Motor neuron (in vitro differentiated cells): ENCODE results near the gene TGFB2. TPM values are rescaled to one million over a fixed set of nuclear protein-coding genes. Genes with fewer than 3 reads are reported as not detected.

Source experiments
- ATAC-seq, 8 experiments: fragments of 200-7000 bp; cut with Tn5 transposase; replicated peaks in 6 of 8; 2 replicates each; pipeline ENCODE4 v1.8.0; 2021; ENCODE audit warnings: mild to moderate bottlenecking in 8 of 8, moderate library complexity in 8 of 8
- H3K27ac ChIP-seq, 2 donors: fragments of 250-450 bp; sonication (Bioruptor Pico); 2 replicates each; pipeline ENCODE4 v1.9.0; 2021; ENCODE audit warnings: antibody characterized with exemption in 2 of 2, mild to moderate bottlenecking in 2 of 2, moderate library complexity in 1 of 2
- H3K4me1 ChIP-seq, 2 donors: fragments of 250-450 bp; sonication (Bioruptor Pico); replicated peaks in 1 of 2; 2 replicates each; pipeline ENCODE4 v1.6.1; 2021; ENCODE audit warnings: antibody characterized with exemption in 2 of 2, mild to moderate bottlenecking in 2 of 2, moderate library complexity in 1 of 2
- H3K4me3 ChIP-seq, 5 donors: fragments of 250-450 bp; sonication (Bioruptor Pico); 2 replicates each; pipeline ENCODE4 v1.9.0; 2021; ENCODE audit warnings: antibody characterized with exemption in 5 of 5, mild to moderate bottlenecking in 5 of 5, moderate library complexity in 4 of 5
- WGBS, 10 experiments: fragments of 450-650 bp; shearing (Covaris generic); methylation state at CpG; one replicate each; pipeline ENCODE4 v1.0.0; 2022; 5-methylcytosine and 5-hydroxymethylcytosine counted together
- in situ Hi-C, 9 experiments: fragments of 400-800 bp; cut with MboI; loops; one replicate each; pipeline ENCODE4 v1.15.0; 2021; ENCODE audit warnings: low sequenced_read_pairs in 9 of 9, low pct_unique_long_range_greater_than_20kb in 2 of 9; ENCODE audit not compliant: unreplicated experiment in 9 of 9
- total RNA-seq, 8 experiments: library from RNA; unstranded; fragments of 300-600 nt; gene quantifications; 2 replicates each; pipeline versions ENCODE4 v1.2.3 to v1.2.4, GENCODE V29; 2022

The TGFB2 gene
- total RNA-seq, 8 experiments from 2014 or later = 0.10 to 118 (median 16.1) TPM

- Histone ChIP-seq H3K4me3 (no peak overlapping the region), H3K4me1 (peaks cover 0 to under 1% of the 10 kb centered on the region in 2 donors), H3K27ac (no peak overlapping the region)
- ATAC-seq = no peak
- in situ Hi-C loops = loop anchor here (10.0 to 25.0 kb wide), 8 partner anchors 170 to 1470 kb away; no protein-coding TSS in a partner anchor
- WGBS, 10 experiments = 72 to 100% (median 93%) methylated on average over 2 to 4 of the region's 4 CpGs
Measured at GRCh38 chr1:218342091-218342490, 3.0 kb upstream of the TGFB2 start.

- in situ Hi-C loops = loop anchor here (10.0 to 25.0 kb wide), 8 partner anchors 166 to 1466 kb away; no protein-coding TSS in a partner anchor
- Histone ChIP-seq H3K4me3 (peak overlapping the region; percentile 49 to 62 (median 50)), H3K27ac (peak overlapping the region; percentile 35 to 51), H3K4me1 (peaks cover 5 to 14% of the 10 kb centered on the region in 2 donors)
- 0 to 13% (median 1%) methylated on average over 2 to 46 of the region's 64 CpGs; no CpG with 5 or more reads in 1 of the 10 experiments for WGBS, 10 experiments
- peak; percentile 59 to 85 (median 81) for ATAC-seq
Measured at GRCh38 chr1:218345673-218346390, 696 bp downstream of the TGFB2 start.

GRCh38 chr1:218346391-218347204 is 1.5 kb downstream of the TGFB2 start:
- 1 to 12% (median 2%) methylated on average over 11 to 35 of the region's 39 CpGs for WGBS, 10 experiments
- Histone ChIP-seq H3K4me1 (peaks cover 5 to 20% of the 10 kb centered on the region in 2 donors), H3K27ac (no peak overlapping the region), H3K4me3 (peak overlapping the region; percentile 49 to 62 (median 50))
- peak in 1 of 8 experiments; percentile 1 for ATAC-seq
- in situ Hi-C loops = loop anchor here (10.0 to 25.0 kb wide), 8 partner anchors 166 to 1466 kb away; no protein-coding TSS in a partner anchor

- ATAC-seq = peak in 2 of 8 experiments; percentile 3 to 4
- peaks cover 5 to 22% of the 10 kb centered on the region in 2 donors for H3K4me1 ChIP-seq
- in situ Hi-C loops = loop anchor here (10.0 to 25.0 kb wide), 8 partner anchors 165 to 1465 kb away; no protein-coding TSS in a partner anchor
Measured at GRCh38 chr1:218347336-218347722, 2.2 kb downstream of the TGFB2 start.

GRCh38 chr1:218347723-218348627 is 2.8 kb downstream of the TGFB2 start:
- in situ Hi-C loops = loop anchor here (10.0 to 25.0 kb wide), 8 partner anchors 164 to 1464 kb away; no protein-coding TSS in a partner anchor
- WGBS, 10 experiments = 5 to 45% (median 22%) methylated on average over 4 to 9 of the region's 9 CpGs
- peak overlapping the region; percentile 49 to 62 (median 50) for H3K4me3 ChIP-seq
- ATAC-seq = peak in 1 of 8 experiments; percentile 17
- H3K27ac ChIP-seq = no peak overlapping the region
- H3K4me1 ChIP-seq = peaks cover 5 to 23% of the 10 kb centered on the region in 2 donors

More at GRCh38 chr1:218347336-218347722, 2.2 kb downstream of the TGFB2 start:
- H3K4me3 ChIP-seq = peak overlapping the region; percentile 49 to 62 (median 50)
- H3K27ac ChIP-seq = no peak overlapping the region
- 0 to 10% (median 2%) methylated on average over 1 to 14 of the region's 14 CpGs for WGBS, 10 experiments

- H3K4me3 ChIP-seq = peak overlapping the region; percentile 49 to 62 (median 50)
- peaks cover 5 to 28% of the 10 kb centered on the region in 2 donors for H3K4me1 ChIP-seq
- ATAC-seq = no peak
- WGBS, 10 experiments = 36 to 89% (median 66%) methylated on average over 1 to 3 of the region's 3 CpGs; no CpG with 5 or more reads in 3 of the 10 experiments
- H3K27ac ChIP-seq = no peak overlapping the region
- in situ Hi-C loops = loop anchor here (10.0 to 25.0 kb wide), 8 partner anchors 164 to 1464 kb away; no protein-coding TSS in a partner anchor
Measured at GRCh38 chr1:218348628-218349071, 3.5 kb downstream of the TGFB2 start.

GRCh38 chr1:218349348-218350034 is 4.4 kb downstream of the TGFB2 start:
- no peak for ATAC-seq
- Histone ChIP-seq H3K4me3 (peak overlapping the region in 4 of 5 donors; percentile 1 to 62 (median 50)), H3K27ac (no peak overlapping the region), H3K4me1 (peaks cover 5 to 36% of the 10 kb centered on the region in 2 donors)
- 14 to 88% (median 78%) methylated on average over 2 to 5 of the region's 5 CpGs for WGBS, 10 experiments
- in situ Hi-C loops = loop anchor here (10.0 to 25.0 kb wide), 8 partner anchors 163 to 1463 kb away; no protein-coding TSS in a partner anchor

GRCh38 chr1:218350035-218350525 is 4.9 kb downstream of the TGFB2 start:
- ATAC-seq = no peak
- Histone ChIP-seq H3K4me1 (peaks cover 5 to 42% of the 10 kb centered on the region in 2 donors), H3K4me3 (peak overlapping the region in 2 of 5 donors; percentile 6 to 8), H3K27ac (no peak overlapping the region)
- in situ Hi-C loops = loop anchor here in 2 of 9 experiments (25.0 kb wide), 2 partner anchors 1212 to 1312 kb away; no protein-coding TSS in a partner anchor
- 53 to 100% (median 76%) methylated on average over 3 to 7 of the region's 7 CpGs; no CpG with 5 or more reads in 1 of the 10 experiments for WGBS, 10 experiments

GRCh38 chr1:218350801-218351266 is 5.7 kb downstream of the TGFB2 start:
- Histone ChIP-seq H3K27ac (no peak overlapping the region), H3K4me3 (peak overlapping the region in 2 of 5 donors; percentile 1 to 5), H3K4me1 (peaks cover 9 to 50% of the 10 kb centered on the region in 2 donors)
- in situ Hi-C loops = loop anchor here in 2 of 9 experiments (25.0 kb wide), 2 partner anchors 1211 to 1311 kb away; no protein-coding TSS in a partner anchor
- ATAC-seq = peak in 1 of 8 experiments; percentile 4
- WGBS, 10 experiments = 0 to 100% (median 93%) methylated on average over 1 to 2 of the region's 2 CpGs

GRCh38 chr1:218351391-218352074 is 6.4 kb downstream of the TGFB2 start:
- WGBS, 10 experiments = 6 to 100% (median 63%) methylated on average over 1 to 9 of the region's 10 CpGs; no CpG with 5 or more reads in 1 of the 10 experiments
- no peak overlapping the region for H3K27ac ChIP-seq
- in situ Hi-C loops = loop anchor here in 2 of 9 experiments (25.0 kb wide), 2 partner anchors 1211 to 1311 kb away; no protein-coding TSS in a partner anchor
- H3K4me3 ChIP-seq = peak overlapping the region in 1 of 5 donors; percentile 1
- peaks cover 9 to 52% of the 10 kb centered on the region in 2 donors for H3K4me1 ChIP-seq
- peak in 7 of 8 experiments; percentile 10 to 47 (median 24) for ATAC-seq
